Measurements from ENCODE around the gene AGXT2.

DNA sequence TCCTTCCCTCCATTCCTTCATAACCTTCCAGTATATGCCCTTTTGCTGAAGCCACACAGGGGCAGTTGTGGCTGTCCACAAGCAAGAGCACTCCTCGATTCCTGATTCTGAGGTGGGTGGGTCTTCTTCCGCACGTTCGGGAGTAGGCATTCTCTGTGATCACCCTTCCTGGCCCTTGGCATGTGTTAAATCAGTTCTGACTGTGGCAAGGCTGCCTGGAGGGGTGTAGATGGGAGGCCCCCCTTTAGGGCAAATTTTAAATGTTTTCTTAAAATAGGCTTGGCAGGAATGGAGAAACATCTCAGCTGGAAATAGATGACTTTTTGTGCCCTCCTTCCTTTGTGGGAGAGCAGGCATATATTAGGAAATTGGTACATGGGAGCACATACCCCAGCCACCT, 3.1 kb downstream of the AGXT2 start:
- TF ChIP-seq, protein P1, sequence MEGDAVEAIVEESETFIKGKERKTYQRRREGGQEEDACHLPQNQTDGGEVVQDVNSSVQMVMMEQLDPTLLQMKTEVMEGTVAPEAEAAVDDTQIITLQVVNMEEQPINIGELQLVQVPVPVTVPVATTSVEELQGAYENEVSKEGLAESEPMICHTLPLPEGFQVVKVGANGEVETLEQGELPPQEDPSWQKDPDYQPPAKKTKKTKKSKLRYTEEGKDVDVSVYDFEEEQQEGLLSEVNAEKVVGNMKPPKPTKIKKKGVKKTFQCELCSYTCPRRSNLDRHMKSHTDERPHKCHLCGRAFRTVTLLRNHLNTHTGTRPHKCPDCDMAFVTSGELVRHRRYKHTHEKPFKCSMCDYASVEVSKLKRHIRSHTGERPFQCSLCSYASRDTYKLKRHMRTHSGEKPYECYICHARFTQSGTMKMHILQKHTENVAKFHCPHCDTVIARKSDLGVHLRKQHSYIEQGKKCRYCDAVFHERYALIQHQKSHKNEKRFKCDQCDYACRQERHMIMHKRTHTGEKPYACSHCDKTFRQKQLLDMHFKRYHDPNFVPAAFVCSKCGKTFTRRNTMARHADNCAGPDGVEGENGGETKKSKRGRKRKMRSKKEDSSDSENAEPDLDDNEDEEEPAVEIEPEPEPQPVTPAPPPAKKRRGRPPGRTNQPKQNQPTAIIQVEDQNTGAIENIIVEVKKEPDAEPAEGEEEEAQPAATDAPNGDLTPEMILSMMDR (IDR thresholded peaks at IDR 0.05): no peak
- TF ChIP-seq POLR2A (IDR thresholded peaks at IDR 0.05): no peak
